ENCODE results near the gene TKTL1. TPM values are rescaled to one million over a fixed set of nuclear protein-coding genes. Genes with fewer than 3 reads are reported as not detected.
"Not testable (repeated sequence)": the region's sequence is repeated elsewhere in the genome, so short reads cannot be mapped to it uniquely, and the experiment has no call there.

TKTL1 gene, protein sequence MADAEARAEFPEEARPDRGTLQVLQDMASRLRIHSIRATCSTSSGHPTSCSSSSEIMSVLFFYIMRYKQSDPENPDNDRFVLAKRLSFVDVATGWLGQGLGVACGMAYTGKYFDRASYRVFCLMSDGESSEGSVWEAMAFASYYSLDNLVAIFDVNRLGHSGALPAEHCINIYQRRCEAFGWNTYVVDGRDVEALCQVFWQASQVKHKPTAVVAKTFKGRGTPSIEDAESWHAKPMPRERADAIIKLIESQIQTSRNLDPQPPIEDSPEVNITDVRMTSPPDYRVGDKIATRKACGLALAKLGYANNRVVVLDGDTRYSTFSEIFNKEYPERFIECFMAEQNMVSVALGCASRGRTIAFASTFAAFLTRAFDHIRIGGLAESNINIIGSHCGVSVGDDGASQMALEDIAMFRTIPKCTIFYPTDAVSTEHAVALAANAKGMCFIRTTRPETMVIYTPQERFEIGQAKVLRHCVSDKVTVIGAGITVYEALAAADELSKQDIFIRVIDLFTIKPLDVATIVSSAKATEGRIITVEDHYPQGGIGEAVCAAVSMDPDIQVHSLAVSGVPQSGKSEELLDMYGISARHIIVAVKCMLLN
- total RNA-seq = 0.17 TPM in 1 of 2 replicates, not detected in the other

DNA sequence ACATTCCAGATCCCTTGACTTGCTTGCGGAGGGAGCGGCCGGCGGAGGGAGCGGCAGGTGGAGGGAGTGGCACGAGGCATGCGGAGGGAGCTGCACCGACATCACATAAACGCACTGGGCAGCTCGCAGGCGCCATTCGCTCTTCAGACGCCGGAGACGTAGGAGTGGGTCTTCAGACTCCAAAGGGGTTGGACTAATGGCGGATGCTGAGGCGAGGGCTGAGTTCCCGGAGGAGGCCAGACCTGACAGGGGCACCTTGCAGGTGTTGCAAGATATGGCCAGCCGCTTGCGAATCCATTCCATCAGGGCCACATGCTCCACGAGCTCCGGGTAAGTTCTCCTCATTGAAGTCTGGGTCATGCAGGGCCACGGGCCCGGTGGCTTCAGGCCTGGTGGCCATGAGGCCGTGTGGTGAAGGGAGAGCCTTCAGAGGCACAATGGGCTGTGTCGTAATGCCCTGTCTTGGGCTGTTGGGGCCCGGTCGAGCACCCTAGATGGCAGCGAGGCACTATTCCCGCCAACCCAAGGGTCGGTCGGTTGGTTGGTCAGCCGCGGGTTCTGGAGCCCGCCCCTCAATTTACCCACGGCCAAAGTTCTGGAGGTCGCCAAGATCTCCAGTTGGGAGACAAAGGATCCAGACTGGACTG is at the start of gene TKTL1:
Gene TKTL1 (plus strand): TSS at position 132 of the 647 bp plus-strand sequence. CDS start 65 bp downstream, at position 197.
- H3K4me3 ChIP-seq (ENCODE audit: low read depth, low read length) = no peak within 1 kb of the TSS
- TF ChIP-seq CTCF (conservative IDR thresholded peaks at IDR 0.05; ENCODE audit: low read depth, low read length) = no peak
- DNase-seq (ENCODE audit: low read depth) = no peak

DNA sequence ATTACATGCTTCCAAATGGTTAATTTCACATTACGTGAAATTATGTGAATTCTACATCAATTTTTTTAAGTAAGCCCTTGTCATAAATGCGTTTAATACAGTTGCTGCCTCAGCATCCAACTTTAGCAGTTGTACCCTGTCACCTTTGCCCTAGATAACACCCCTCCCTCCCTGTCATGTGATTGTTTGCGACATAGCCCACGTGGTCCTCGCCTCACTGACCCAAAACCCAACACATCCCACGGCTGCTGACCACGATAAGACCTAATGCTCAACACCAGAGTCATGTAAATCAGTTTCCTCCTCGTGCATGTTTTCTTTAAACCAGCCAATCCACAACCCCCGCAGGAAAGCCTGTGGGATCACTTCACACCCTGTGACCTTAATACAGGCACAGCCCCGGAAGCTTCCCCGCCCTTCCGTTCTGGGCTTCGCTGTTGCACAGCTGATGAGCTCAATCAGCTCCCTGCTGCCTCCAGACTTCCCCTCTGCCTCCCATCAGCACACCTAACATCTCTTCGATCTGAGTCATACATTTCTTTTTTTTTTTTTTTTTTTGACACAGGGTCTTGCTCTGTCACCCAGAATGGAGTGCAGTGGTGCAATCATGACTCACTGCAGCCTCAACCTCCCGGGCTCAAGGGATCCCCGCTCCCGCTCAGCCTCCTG is 48.1 kb upstream of the TKTL1 start:
- H3K4me3 ChIP-seq (ENCODE audit: low read depth, low read length) = not testable (repeated sequence)

DNA sequence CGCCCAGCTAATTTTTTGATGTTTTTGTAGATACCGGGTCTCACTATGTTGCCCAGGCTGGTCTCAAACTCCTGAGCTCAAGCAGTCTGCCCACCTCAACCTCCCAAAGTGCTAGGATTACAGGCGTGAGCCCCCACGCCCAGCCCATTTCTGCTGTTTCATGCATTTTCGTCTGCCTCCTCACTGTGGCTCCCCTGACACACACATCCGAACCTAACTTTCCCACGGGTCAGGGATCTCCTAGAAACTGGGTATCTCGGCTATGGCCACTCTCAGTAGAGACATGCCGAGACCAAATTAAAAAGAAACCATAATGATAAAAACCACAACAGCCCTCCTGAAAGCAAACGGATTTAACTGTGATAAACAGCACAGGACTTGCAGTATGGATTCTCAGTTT is 47.5 kb upstream of the TKTL1 start:
- DNase-seq (ENCODE audit: low read depth); H3K4me3 ChIP-seq (ENCODE audit: low read depth, low read length): not testable (repeated sequence)

More for the DNA sequence above, 48.1 kb upstream of the TKTL1 start:
- not testable (repeated sequence) for DNase-seq (ENCODE audit: low read depth)

DNA sequence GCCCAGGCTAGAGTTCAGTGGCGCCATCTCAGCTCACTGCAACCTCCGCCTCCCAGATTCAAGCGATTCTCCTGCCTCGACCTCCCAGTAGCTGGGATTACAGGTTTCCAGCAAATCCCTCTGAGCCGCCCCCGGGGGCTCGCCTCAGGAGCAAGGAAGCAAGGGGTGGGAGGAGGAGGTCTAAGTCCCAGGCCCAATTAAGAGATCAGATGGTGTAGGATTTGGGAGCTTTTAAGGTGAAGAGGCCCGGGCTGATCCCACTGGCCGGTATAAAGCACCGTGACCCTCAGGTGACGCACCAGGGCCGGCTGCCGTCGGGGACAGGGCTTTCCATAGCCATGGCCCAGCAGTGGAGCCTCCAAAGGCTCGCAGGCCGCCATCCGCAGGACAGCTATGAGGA is 38.3 kb upstream of the TKTL1 start, which contains the start of gene OPN1MW3:
Gene OPN1MW3 (plus strand): TSS at position 301 of the 400 bp plus-strand sequence. CDS start 38 bp downstream, at position 339.
- not testable (repeated sequence) for H3K4me3 ChIP-seq (ENCODE audit: low read depth, low read length); DNase-seq (ENCODE audit: low read depth)

DNA sequence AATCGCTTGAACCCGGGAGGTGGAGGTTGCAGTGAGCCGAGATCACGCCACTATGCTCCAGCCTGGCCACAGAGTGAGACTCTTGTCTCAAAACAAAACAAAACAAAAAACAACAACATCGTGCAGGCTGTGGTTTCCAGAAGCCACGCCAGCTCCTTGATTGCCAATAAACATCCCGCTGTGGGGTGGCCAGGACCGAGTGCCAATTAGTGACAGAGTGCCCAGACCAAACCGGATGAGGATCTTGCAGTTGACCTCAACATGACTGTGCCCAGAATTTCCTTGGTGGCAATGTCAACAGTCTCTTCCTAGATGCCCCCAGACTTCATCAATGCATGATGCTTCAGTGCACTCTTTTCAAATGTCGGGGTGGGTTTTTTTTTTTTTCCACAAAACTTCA is 36.9 kb upstream of the TKTL1 start:
- not testable (repeated sequence) for H3K4me3 ChIP-seq (ENCODE audit: low read depth, low read length); DNase-seq (ENCODE audit: low read depth)

DNA sequence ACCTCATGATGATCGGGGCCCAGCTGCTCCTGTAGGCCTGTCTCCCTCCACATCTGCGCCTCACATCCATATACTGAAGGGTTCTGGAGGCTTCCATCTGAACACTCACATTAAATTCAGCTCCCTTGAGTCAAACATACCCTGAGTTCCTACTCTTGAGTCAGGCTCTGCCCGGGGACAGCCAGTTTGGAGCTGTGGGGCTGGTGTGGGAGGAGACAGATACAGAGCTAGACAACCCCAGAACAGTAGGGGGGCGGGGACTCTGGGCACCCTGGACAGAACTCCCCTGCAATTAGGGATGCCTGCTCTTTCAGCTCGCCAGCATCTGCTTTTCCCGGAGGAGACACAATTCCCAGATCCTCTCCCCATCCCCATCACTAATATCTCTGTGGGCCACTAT is 32.5 kb upstream of the TKTL1 start:
- not testable (repeated sequence) for DNase-seq (ENCODE audit: low read depth); H3K4me3 ChIP-seq (ENCODE audit: low read depth, low read length)

DNA sequence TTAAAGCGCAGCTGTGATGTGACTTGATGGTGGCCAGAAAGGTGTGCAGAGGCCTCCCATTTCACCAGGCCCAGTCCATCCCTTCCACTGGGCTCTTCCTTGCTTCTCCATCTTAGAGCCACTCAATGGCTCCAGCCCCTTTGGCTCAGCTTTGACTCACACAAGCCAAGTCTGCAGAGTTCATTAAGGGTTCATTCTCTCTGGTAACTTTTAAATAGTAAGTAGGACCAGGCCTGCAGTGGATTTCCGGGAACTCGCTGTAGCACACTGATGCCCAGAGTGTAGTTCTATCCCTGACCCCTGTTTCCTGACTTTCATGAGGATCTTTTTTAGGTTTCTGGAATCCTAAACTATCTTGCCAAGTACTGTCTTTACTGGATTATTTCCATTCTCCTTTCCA is 26.4 kb upstream of the TKTL1 start:
- not testable (repeated sequence) for H3K4me3 ChIP-seq (ENCODE audit: low read depth, low read length); DNase-seq (ENCODE audit: low read depth)

DNA sequence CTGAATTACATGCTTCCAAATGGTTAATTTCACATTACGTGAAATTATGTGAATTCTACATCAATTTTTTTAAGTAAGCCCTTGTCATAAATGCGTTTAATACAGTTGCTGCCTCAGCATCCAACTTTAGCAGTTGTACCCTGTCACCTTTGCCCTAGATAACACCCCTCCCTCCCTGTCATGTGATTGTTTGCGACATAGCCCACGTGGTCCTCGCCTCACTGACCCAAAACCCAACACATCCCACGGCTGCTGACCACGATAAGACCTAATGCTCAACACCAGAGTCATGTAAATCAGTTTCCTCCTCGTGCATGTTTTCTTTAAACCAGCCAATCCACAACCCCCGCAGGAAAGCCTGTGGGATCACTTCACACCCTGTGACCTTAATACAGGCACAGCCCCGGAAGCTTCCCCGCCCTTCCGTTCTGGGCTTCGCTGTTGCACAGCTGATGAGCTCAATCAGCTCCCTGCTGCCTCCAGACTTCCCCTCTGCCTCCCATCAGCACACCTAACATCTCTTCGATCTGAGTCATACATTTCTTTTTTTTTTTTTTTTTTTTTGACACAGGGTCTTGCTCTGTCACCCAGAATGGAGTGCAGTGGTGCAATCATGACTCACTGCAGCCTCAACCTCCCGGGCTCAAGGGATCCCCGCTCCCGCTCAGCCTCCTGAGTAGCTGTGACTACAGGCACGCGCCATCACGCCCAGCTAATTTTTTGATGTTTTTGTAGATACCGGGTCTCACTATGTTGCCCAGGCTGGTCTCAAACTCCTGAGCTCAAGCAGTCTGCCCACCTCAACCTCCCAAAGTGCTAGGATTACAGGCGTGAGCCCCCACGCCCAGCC is 10.9 kb upstream of the TKTL1 start:
- not testable (repeated sequence) for DNase-seq (ENCODE audit: low read depth); H3K4me3 ChIP-seq (ENCODE audit: low read depth, low read length)

GRCh38 chrX:154286406-154286805 is 9.2 kb upstream of the TKTL1 start:
- H3K4me3 ChIP-seq (ENCODE audit: low read depth, low read length); DNase-seq (ENCODE audit: low read depth): not testable (repeated sequence)

- H3K4me3 ChIP-seq (ENCODE audit: low read depth, low read length) = no peak within 1 kb of the TSS
- no peak for DNase-seq (ENCODE audit: low read depth)
- no peak for TF ChIP-seq CTCF (conservative IDR thresholded peaks at IDR 0.05; ENCODE audit: low read depth, low read length)
These were observed 612 bp upstream of the TKTL1 start, which contains the start of gene TEX28 for GRCh38 chrX:154294791-154295574. Gene TEX28 (minus strand): TSS chrX:154295124. CDS start chrX:154292117, 3,007 bp downstream.

Data from epithelial cell of proximal tubule (primary cell).